ENCODE results near the gene SLC44A4. TPM values are rescaled to one million over a fixed set of nuclear protein-coding genes. Genes with fewer than 3 reads are reported as not detected.

Gene SLC44A4
- total RNA-seq (ENCODE audit: low replicate concordance), result 0.32 and 0.93 TPM in 2 replicates

DNA sequence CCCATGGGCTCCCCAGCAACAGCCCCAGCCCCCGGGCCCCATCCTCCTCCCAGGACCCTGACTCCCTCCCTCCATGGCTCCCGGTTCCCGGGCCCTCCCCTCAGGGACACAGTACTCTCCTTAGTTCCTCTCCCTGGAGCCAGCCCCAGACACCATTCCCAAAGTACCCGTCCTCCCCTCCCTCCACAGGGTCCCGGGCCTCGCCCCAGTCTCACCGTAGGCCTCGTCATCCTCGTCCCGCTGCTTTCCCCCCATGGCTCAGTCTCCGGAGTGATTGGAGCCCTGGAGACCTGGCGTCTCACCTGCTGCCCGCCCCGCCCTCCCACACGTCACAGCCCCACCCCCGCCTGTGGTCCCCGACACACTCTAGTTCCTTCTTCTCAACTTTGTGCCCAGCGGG, at the start of gene SLC44A4:
Gene SLC44A4, minus strand, starts transcription at position 272 of the 400 bp plus-strand sequence. Its CDS starts 17 bp downstream, at position 255.
- no peaks in the 10 kb centered on the region for H3K4me1 Mint-ChIP-seq
- H4K20me1 ChIP-seq (ENCODE audit: low read depth), result no peaks in the 10 kb centered on the region
- H3K9ac ChIP-seq, result no peak within 1 kb of the TSS
- no peak within 1 kb of the TSS for H3K4me2 ChIP-seq
- no peaks in the 10 kb centered on the region for H3K4me1 ChIP-seq
- DNase-seq (ENCODE audit: low spot score), result no peak
- H3K27me3 ChIP-seq, result no peaks in the 10 kb centered on the region
- no peak within 1 kb of the TSS for H3K27ac ChIP-seq
- H3K4me3 Mint-ChIP-seq, result peak within 1 kb of the TSS; percentile 32
- peaks cover 21% of the 10 kb centered on the region for H3K36me3 Mint-ChIP-seq
- TF ChIP-seq EZH2phosphoT487 (IDR thresholded peaks at IDR 0.05) (no peak), EZH2 (IDR thresholded peaks at IDR 0.05) (no peak)
- TF ChIP-seq, protein P1, sequence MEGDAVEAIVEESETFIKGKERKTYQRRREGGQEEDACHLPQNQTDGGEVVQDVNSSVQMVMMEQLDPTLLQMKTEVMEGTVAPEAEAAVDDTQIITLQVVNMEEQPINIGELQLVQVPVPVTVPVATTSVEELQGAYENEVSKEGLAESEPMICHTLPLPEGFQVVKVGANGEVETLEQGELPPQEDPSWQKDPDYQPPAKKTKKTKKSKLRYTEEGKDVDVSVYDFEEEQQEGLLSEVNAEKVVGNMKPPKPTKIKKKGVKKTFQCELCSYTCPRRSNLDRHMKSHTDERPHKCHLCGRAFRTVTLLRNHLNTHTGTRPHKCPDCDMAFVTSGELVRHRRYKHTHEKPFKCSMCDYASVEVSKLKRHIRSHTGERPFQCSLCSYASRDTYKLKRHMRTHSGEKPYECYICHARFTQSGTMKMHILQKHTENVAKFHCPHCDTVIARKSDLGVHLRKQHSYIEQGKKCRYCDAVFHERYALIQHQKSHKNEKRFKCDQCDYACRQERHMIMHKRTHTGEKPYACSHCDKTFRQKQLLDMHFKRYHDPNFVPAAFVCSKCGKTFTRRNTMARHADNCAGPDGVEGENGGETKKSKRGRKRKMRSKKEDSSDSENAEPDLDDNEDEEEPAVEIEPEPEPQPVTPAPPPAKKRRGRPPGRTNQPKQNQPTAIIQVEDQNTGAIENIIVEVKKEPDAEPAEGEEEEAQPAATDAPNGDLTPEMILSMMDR (IDR thresholded peaks at IDR 0.05), result no peak
- no peak within 1 kb of the TSS for H3K4me3 ChIP-seq
- peaks cover 5% of the 10 kb centered on the region for H3K27me3 Mint-ChIP-seq (ENCODE audit: insufficient read depth, low read depth)
- H3K36me3 ChIP-seq, result no peaks in the 10 kb centered on the region
- H3K79me2 ChIP-seq (ENCODE audit: low read depth), result no peaks in the 10 kb centered on the region
- no peak within 1 kb of the TSS for H3K27ac Mint-ChIP-seq
- no peaks in the 10 kb centered on the region for H3K9me3 ChIP-seq (ENCODE audit: low read depth)
- H3K9me3 Mint-ChIP-seq, result no peaks in the 10 kb centered on the region
- H3F3A ChIP-seq (ENCODE audit: low read depth), result peaks cover 9% of the 10 kb centered on the region
- H2AFZ ChIP-seq (replicated peaks), result no peak within 1 kb of the TSS

DNA sequence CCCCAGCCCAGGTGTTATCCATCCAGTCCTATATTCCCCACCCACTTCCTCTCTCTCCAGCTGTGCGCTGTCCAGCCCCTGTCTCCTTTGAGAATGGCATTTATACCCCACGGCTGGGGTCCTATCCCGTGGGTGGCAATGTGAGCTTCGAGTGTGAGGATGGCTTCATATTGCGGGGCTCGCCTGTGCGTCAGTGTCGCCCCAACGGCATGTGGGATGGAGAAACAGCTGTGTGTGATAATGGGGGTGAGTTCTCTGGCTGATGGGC, 49.8 kb upstream of the SLC44A4 start:
- no peaks in the 10 kb centered on the region for H3K9me3 ChIP-seq (ENCODE audit: low read depth)
- H4K20me1 ChIP-seq (ENCODE audit: low read depth), result no peaks in the 10 kb centered on the region
- H3K27ac ChIP-seq, result no peak overlapping the region
- Mint-ChIP-seq H3K4me1 (no peaks in the 10 kb centered on the region), H3K27me3 (ENCODE audit: insufficient read depth, low read depth) (peaks cover 14% of the 10 kb centered on the region), H3K36me3 (no peaks in the 10 kb centered on the region), H3K27ac (no peak overlapping the region), H3K4me3 (peak overlapping the region; percentile 41), H3K9me3 (peaks cover 8% of the 10 kb centered on the region)
- no peak overlapping the region for H2AFZ ChIP-seq (replicated peaks)
- no peak for DNase-seq (ENCODE audit: low spot score)
- TF ChIP-seq EZH2 (IDR thresholded peaks at IDR 0.05), result no peak
- TF ChIP-seq, protein P1 (IDR thresholded peaks at IDR 0.05), result no peak
- no peak for TF ChIP-seq EZH2phosphoT487 (IDR thresholded peaks at IDR 0.05)
- H3F3A ChIP-seq (ENCODE audit: low read depth), result no peaks in the 10 kb centered on the region
- no peak overlapping the region for H3K9ac ChIP-seq
- no peak overlapping the region for H3K4me3 ChIP-seq
- no peaks in the 10 kb centered on the region for H3K79me2 ChIP-seq (ENCODE audit: low read depth)
- H3K4me1 ChIP-seq, result no peaks in the 10 kb centered on the region
- H3K4me2 ChIP-seq, result no peak overlapping the region
- H3K27me3 ChIP-seq, result no peaks in the 10 kb centered on the region
- H3K36me3 ChIP-seq, result no peaks in the 10 kb centered on the region

DNA sequence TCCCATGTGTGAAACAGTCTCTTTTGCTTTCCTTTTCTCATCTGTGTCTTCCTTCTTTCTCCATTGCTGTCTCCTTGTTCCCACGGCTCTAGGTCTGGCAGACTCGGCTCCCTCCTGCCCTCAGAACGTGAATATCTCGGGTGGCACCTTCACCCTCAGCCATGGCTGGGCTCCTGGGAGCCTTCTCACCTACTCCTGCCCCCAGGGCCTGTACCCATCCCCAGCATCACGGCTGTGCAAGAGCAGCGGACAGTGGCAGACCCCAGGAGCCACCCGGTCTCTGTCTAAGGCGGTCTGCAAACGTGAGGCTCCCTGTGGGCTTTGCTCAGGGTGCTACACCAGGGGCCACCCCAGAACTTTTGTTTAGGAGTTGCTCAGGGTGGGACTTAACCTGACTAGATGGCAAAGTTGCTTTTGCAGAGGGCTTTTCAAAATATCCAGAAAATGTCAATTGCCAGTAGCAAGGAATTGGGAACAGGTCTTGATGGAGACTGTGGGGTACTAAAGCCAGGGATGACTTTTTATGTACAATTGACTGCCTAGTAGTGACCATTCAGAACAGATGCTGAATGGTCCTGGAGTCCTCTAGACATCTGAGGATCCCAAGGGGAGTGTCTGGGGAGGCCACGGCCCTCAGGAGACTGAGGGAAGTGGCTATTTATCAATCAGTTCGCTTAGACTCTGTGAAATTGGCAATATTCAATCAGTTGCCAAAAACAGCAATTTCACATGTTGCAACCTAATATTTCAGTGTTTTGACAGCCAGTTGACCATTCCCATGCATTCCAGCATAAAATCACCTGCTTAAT, 49.3 kb upstream of the SLC44A4 start:
- Histone ChIP-seq H3F3A (ENCODE audit: low read depth) (no peaks in the 10 kb centered on the region), H3K9me3 (ENCODE audit: low read depth) (no peaks in the 10 kb centered on the region), H3K4me3 (no peak overlapping the region), H3K4me2 (no peak overlapping the region), H3K4me1 (no peaks in the 10 kb centered on the region), H3K9ac (peak overlapping the region; percentile 45), H2AFZ (replicated peaks) (peak overlapping the region; percentile 50), H3K36me3 (no peaks in the 10 kb centered on the region), H3K27ac (no peak overlapping the region), H3K27me3 (no peaks in the 10 kb centered on the region), H3K79me2 (ENCODE audit: low read depth) (no peaks in the 10 kb centered on the region), H4K20me1 (ENCODE audit: low read depth) (no peaks in the 10 kb centered on the region)
- Mint-ChIP-seq H3K36me3 (no peaks in the 10 kb centered on the region), H3K9me3 (peaks cover 4% of the 10 kb centered on the region), H3K4me3 (peak overlapping the region; percentile 41), H3K27me3 (ENCODE audit: insufficient read depth, low read depth) (peaks cover 11% of the 10 kb centered on the region), H3K4me1 (no peaks in the 10 kb centered on the region), H3K27ac (no peak overlapping the region)
- no peak for DNase-seq (ENCODE audit: low spot score)
- TF ChIP-seq EZH2 (IDR thresholded peaks at IDR 0.05) (no peak), EZH2phosphoT487 (IDR thresholded peaks at IDR 0.05) (no peak)
- TF ChIP-seq, protein P1 (IDR thresholded peaks at IDR 0.05), result no peak
